ENCODE results near the gene MYEOV.

Gene MYEOV

DNA sequence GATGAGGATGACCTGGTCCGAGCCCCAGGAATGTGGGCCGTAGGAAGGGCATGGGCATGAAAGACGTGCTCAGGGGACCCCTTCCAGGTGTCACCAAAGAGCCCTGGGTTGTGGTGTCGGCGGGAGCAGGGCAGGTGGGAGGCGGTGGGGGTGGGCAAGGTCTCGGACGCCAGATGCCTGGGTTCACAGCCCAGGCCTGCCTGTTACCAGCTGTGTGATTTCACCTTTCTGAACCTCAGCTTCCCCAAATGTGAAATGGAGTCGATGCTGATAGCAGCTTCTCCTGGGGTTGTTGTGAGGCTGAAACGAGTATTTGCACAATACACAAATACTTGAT is 42.9 kb upstream of the MYEOV start:
- TF ChIP-seq, protein P1, sequence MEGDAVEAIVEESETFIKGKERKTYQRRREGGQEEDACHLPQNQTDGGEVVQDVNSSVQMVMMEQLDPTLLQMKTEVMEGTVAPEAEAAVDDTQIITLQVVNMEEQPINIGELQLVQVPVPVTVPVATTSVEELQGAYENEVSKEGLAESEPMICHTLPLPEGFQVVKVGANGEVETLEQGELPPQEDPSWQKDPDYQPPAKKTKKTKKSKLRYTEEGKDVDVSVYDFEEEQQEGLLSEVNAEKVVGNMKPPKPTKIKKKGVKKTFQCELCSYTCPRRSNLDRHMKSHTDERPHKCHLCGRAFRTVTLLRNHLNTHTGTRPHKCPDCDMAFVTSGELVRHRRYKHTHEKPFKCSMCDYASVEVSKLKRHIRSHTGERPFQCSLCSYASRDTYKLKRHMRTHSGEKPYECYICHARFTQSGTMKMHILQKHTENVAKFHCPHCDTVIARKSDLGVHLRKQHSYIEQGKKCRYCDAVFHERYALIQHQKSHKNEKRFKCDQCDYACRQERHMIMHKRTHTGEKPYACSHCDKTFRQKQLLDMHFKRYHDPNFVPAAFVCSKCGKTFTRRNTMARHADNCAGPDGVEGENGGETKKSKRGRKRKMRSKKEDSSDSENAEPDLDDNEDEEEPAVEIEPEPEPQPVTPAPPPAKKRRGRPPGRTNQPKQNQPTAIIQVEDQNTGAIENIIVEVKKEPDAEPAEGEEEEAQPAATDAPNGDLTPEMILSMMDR (conservative IDR thresholded peaks at IDR 0.05), result no peak
- no peak for TF ChIP-seq ZFX (IDR thresholded peaks at IDR 0.05)
- no peak overlapping the region for H3K27ac ChIP-seq

DNA sequence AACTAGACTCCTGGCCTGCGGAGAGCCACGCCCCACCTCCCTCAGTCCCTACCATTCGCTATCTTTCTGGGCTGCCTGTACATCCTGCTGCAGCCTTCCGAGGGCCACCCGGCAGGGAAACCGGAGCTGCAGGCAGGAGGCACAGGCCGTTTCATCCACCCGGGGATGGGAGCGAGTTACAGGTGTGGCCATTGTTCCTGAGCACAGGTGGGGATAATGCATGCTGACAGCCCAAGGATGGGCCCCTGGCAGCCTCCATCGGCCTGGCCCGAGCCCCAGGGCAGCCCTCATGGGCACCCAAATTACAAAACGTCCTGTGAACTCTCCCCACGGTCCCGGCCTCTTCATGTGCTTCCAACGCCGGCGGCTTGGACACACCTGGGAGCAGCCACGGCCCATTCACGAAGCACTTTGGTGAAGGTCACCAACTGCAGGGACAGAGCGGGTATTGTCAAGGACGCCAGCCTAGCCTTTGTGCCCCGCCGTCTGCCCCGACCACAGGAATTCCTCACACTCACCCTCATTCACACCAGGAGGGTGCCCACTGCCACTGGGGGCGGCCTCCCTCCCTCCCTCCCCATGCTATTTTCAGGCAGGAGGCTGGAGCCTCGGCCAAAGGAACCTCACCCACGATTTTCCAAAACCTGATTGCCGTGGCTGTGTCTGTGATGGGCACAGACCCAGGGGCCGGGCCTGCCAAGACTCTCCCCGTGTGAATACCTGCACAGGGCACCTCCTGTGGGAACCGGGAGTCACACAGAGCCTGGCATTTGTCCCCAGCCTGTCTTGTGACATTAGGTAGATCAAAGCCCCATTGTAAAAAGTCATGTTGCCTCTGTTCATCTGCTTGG is 42.1 kb upstream of the MYEOV start:
- no peak for TF ChIP-seq ZFX (IDR thresholded peaks at IDR 0.05)
- TF ChIP-seq, protein P1 (conservative IDR thresholded peaks at IDR 0.05), result no peak
- no peak overlapping the region for H3K27ac ChIP-seq

DNA sequence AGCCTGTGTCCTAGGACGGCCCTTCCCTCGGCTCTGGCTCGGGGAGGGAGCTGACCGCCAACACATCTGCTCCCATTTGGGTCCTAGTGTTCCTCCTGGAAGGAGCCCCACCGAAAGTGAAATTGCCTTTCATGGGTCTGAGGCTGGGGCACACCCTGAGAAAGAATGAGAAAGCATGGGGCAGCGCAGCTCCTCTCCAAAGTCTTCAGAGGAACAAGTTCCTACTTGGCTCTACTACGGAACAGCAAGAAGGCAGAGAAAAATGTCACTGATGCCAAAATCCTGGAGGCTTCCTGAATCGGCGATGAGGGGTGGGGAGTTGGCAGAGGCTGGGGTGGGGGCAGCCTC is 41.5 kb upstream of the MYEOV start:
- no peak overlapping the region for H3K27ac ChIP-seq
- TF ChIP-seq ZFX (IDR thresholded peaks at IDR 0.05), result no peak
- TF ChIP-seq, protein P1 (conservative IDR thresholded peaks at IDR 0.05), result no peak

- no peak overlapping the region for H3K27ac ChIP-seq
- TF ChIP-seq, protein P1 (conservative IDR thresholded peaks at IDR 0.05), result no peak
- TF ChIP-seq ZFX (IDR thresholded peaks at IDR 0.05), result no peak
Observed at GRCh38 chr11:69253028-69253427, 40.9 kb upstream of the MYEOV start.

DNA sequence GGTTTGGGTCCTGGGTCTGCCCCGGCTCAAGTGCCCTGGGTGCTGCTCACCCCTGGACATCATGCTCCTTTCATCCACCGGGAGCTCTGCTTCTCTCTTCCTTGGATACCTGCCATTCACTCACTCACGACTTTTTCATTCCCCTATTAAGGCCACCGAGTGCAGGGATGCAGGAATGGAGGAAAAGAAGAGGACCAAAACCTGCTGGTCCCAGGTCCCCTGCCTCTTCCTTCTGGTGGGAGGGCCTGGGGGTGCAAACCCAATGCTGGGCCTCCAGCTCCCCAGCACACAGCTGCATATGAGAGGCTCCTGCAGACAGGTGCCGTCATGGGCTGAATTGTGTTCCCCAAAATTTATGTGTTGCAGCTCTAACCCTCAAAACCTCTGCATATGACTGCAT is 36.8 kb upstream of the MYEOV start:
- no peak overlapping the region for H3K27ac ChIP-seq
- TF ChIP-seq, protein P1 (conservative IDR thresholded peaks at IDR 0.05), result no peak
- TF ChIP-seq ZFX (IDR thresholded peaks at IDR 0.05), result no peak

- no peak overlapping the region for H3K27ac ChIP-seq
- TF ChIP-seq, protein P1 (conservative IDR thresholded peaks at IDR 0.05), result no peak
- no peak for TF ChIP-seq ZFX (IDR thresholded peaks at IDR 0.05)
Observed at GRCh38 chr11:69257838-69258658, 35.9 kb upstream of the MYEOV start.

- TF ChIP-seq ZFX (IDR thresholded peaks at IDR 0.05), result no peak
- TF ChIP-seq, protein P1 (conservative IDR thresholded peaks at IDR 0.05), result no peak
- H3K27ac ChIP-seq, result no peak overlapping the region
Observed at GRCh38 chr11:69259096-69259495, 34.9 kb upstream of the MYEOV start.
